B cell (primary cell): Measurements from ENCODE around the gene SELE. TPM values are rescaled to one million over a fixed set of nuclear protein-coding genes. Genes with fewer than 3 reads are reported as not detected.

Source experiments
- ATAC-seq: fragments of 200-7000 bp; cut with Tn5 transposase; one replicate; pipeline ENCODE4 v1.10.0; 2021; ENCODE audit warnings: low read depth, mild to moderate bottlenecking, moderate number of reproducible peaks, moderate library complexity
- CTCF ChIA-PET: fragments of 350-600 bp; sonication (Branson Sonifier 250); formaldehyde crosslinking; loops from one replicate; lab custom pipeline; 2021; ENCODE audit warnings: antibody characterized with exemption, inconsistent platforms; lab: Charles Lee
- POLR2A ChIA-PET: fragments of 350-600 bp; sonication (Branson Sonifier 250); formaldehyde crosslinking; loops from one replicate; lab custom pipeline; 2021; ENCODE audit warnings: antibody characterized with exemption; lab: Charles Lee
- DNase-seq: peaks from one replicate; pipeline ENCODE4 v3.0.0; 2013
- H2AFZ ChIP-seq: 2 replicates; pipeline ENCODE4 v1.6.1; 2012; ENCODE audit warnings: mild to moderate bottlenecking, low read depth, low read length; ENCODE audit not compliant: insufficient read depth, poor library complexity, severe bottlenecking
- H3K27ac ChIP-seq, 2 donors: 1 replicate in 1 of 2; 2 replicates in 1 of 2; pipeline ENCODE4 v1.5.1; 2012 to 2013; ENCODE audit warnings: low read length in 2 of 2, mild to moderate bottlenecking in 2 of 2, moderate library complexity in 1 of 2
- H3K27me3 ChIP-seq, 4 experiments: fragments of 200-600 bp in 1 of 4; sonication (generic) in 1 of 4; replicated peaks in 1 of 4; 1 replicate in 2 of 4; 2 replicates in 2 of 4; pipeline versions ENCODE4 v1.6.1 to v1.7.0; 2013 to 2016; ENCODE audit warnings: low read length in 3 of 4, mild to moderate bottlenecking in 2 of 4, mixed read lengths in 1 of 4, moderate library complexity in 1 of 4; ENCODE audit not compliant: insufficient read depth in 4 of 4, control insufficient read depth in 3 of 4; ENCODE audit errors: control extremely low read depth in 1 of 4
- H3K36me3 ChIP-seq, 2 experiments: replicated peaks in 1 of 2; 1 replicate in 1 of 2; 2 replicates in 1 of 2; pipeline versions ENCODE4 v1.6.1 to v1.7.1; 2013; ENCODE audit warnings: low read length in 1 of 2; ENCODE audit not compliant: insufficient read depth in 2 of 2, control insufficient read depth in 1 of 2; ENCODE audit errors: control extremely low read depth in 1 of 2, extremely low read depth in 1 of 2
- H3K4me1 ChIP-seq, 2 donors: fragments of 200-600 bp in 1 of 2; sonication (generic) in 1 of 2; 1 replicate in 1 of 2; 2 replicates in 1 of 2; pipeline versions ENCODE4 v1.5.1 to v1.6.1; 2013 to 2017; ENCODE audit warnings: low read length in 2 of 2; ENCODE audit not compliant: control insufficient read depth in 2 of 2, insufficient read depth in 2 of 2
- H3K4me2 ChIP-seq: replicated peaks from 2 replicates; pipeline ENCODE3; 2012; ENCODE audit warnings: mild to moderate bottlenecking, low read depth, low read length; ENCODE audit not compliant: poor library complexity, severe bottlenecking
- H3K4me3 ChIP-seq, 5 experiments: fragments of 200-600 bp in 1 of 5; sonication (generic) in 1 of 5; 1 replicate in 3 of 5; 2 replicates in 2 of 5; pipeline versions ENCODE4 v1.5.1 to v1.7.0; 2011 to 2016; ENCODE audit warnings: low read length in 4 of 5, mild to moderate bottlenecking in 4 of 5, low read depth in 2 of 5, control low read depth in 1 of 5, moderate library complexity in 1 of 5; ENCODE audit not compliant: insufficient read depth in 1 of 5; ENCODE audit errors: control extremely low read depth in 1 of 5, extremely low read depth in 1 of 5
- H3K79me2 ChIP-seq: fragments of 200-600 bp; sonication (generic); one replicate; pipeline ENCODE4 v1.6.0; 2016; ENCODE audit warnings: low read length; ENCODE audit not compliant: control insufficient read depth, insufficient read depth
- H3K9ac ChIP-seq: fragments of 200-600 bp; sonication (generic); 2 replicates; pipeline ENCODE4 v1.6.1; 2017; ENCODE audit warnings: mild to moderate bottlenecking, low read length, moderate library complexity
- H3K9me3 ChIP-seq, 3 donors: one replicate each; pipeline versions ENCODE4 v1.6.1 to v1.7.1; 2013; ENCODE audit warnings: low read length in 2 of 3; ENCODE audit not compliant: control insufficient read depth in 2 of 3, insufficient read depth in 1 of 3; ENCODE audit errors: control extremely low read depth in 1 of 3
- H4K20me1 ChIP-seq: 2 replicates; pipeline ENCODE4 v1.6.0; 2012; ENCODE audit warnings: mild to moderate bottlenecking, low read length; ENCODE audit not compliant: insufficient read depth, control insufficient read depth, poor library complexity, severe bottlenecking
- H3K27ac Mint-ChIP-seq: one replicate; pipeline ENCODE4 v1.8.0; 2021; ENCODE audit warnings: mixed read lengths
- H3K27me3 Mint-ChIP-seq: one replicate; pipeline ENCODE4 v1.8.0; 2021; ENCODE audit warnings: mixed read lengths
- H3K4me1 Mint-ChIP-seq: one replicate; pipeline ENCODE4 v1.8.0; 2021; ENCODE audit warnings: mixed read lengths
- H3K4me3 Mint-ChIP-seq: one replicate; pipeline ENCODE4 v1.8.0; 2021; ENCODE audit warnings: mixed read lengths
- H3K9me3 Mint-ChIP-seq: one replicate; pipeline ENCODE4 v1.8.0; 2022; ENCODE audit warnings: mixed read lengths; ENCODE audit not compliant: insufficient read depth
- EZH2 ChIP-seq: IDR thresholded peaks from 2 replicates; pipeline ENCODE4 v1.6.1; 2012; ENCODE audit warnings: borderline replicate concordance, low read depth, mild to moderate bottlenecking, moderate library complexity, low read length; ENCODE audit not compliant: insufficient read depth, poor library complexity, severe bottlenecking
- WGBS: methylation state at CpG from one replicate; pipeline ENCODE4 v1.1.5; 2013; ENCODE audit warnings: missing lambda C conversion rate; ENCODE audit not compliant: insufficient coverage; 5-methylcytosine and 5-hydroxymethylcytosine counted together
- intact Hi-C: fragments of 100-400 bp; cut with micrococcal nuclease; formaldehyde crosslinking; loops from one replicate; pipeline ENCODE4 v1.10.0; 2022
- polyA plus RNA-seq: library from polyadenylated mRNA; depleted of rRNA; stranded (reverse); fragments of >200 nt; gene quantifications from 2 replicates; pipeline ENCODE4 v1.2.3, GENCODE V29; 2012
- total RNA-seq, 2 donors: library from RNA; stranded (reverse); fragments of 120-200 nt in 1 of 2; gene quantifications; 1 replicate in 1 of 2; 2 replicates in 1 of 2; pipeline versions ENCODE4 v1.2.3 to v1.2.4, GENCODE V29; 2013 to 2022
- TF ChIP-seq, protein P1 (sequence below): fragments of 200-600 bp; IDR thresholded peaks from one replicate; pipeline ENCODE4 v1.8.0; 2022; ENCODE audit warnings: antibody characterized with exemption, mild to moderate bottlenecking

Gene SELE
- total and polyA plus RNA-seq, 2 donors (not counting 1 experiment from before 2014, with no cell fraction given) = not detected

DNA sequence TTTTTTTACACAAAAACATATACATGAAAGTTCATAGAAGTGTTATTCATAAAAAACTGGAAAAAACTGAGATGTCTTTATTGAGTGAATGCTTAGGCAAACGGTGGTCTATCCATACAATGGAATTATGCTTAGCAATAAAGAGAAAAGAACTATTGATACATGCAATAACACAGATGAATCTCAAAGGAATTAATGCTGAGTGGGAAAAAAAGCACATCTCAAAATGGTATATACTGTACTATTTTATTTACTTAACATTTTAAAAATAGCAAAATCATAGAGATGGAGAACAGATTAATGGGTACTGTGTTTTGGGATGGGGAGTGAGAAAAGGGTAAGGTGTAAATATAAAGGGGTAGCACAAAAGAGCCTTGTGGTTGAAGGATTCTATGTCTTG is 31.0 kb upstream of the SELE start:
- intact Hi-C loops = no loop called here
- ChIA-PET POLR2A (no interaction called here), CTCF (no interaction called here)
- no peak overlapping the region for H3K27ac ChIP-seq
- TF ChIP-seq, protein P1, sequence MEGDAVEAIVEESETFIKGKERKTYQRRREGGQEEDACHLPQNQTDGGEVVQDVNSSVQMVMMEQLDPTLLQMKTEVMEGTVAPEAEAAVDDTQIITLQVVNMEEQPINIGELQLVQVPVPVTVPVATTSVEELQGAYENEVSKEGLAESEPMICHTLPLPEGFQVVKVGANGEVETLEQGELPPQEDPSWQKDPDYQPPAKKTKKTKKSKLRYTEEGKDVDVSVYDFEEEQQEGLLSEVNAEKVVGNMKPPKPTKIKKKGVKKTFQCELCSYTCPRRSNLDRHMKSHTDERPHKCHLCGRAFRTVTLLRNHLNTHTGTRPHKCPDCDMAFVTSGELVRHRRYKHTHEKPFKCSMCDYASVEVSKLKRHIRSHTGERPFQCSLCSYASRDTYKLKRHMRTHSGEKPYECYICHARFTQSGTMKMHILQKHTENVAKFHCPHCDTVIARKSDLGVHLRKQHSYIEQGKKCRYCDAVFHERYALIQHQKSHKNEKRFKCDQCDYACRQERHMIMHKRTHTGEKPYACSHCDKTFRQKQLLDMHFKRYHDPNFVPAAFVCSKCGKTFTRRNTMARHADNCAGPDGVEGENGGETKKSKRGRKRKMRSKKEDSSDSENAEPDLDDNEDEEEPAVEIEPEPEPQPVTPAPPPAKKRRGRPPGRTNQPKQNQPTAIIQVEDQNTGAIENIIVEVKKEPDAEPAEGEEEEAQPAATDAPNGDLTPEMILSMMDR = no peak
- no peak for TF ChIP-seq EZH2
- H3K79me2 ChIP-seq = no peaks in the 10 kb centered on the region
- ATAC-seq = no peak
- Mint-ChIP-seq H3K4me3 (no peak overlapping the region), H3K27me3 (peaks cover 31% of the 10 kb centered on the region), H3K4me1 (no peaks in the 10 kb centered on the region), H3K9me3 (no peaks in the 10 kb centered on the region), H3K27ac (no peak overlapping the region)
- H3K4me2 ChIP-seq = no peak overlapping the region
- H3K4me3 ChIP-seq = no peak overlapping the region
- H3K36me3 ChIP-seq = no peaks in the 10 kb centered on the region
- H3K27me3 ChIP-seq = peaks cover 0 to 7% (median 0%) of the 10 kb centered on the region in 4 experiments
- H3K9me3 ChIP-seq = peaks cover 0 to 1% (median 0%) of the 10 kb centered on the region in 3 donors
- H3K9ac ChIP-seq = no peak overlapping the region
- H3K4me1 ChIP-seq = no peaks in the 10 kb centered on the region
- no peaks in the 10 kb centered on the region for H4K20me1 ChIP-seq
- no peak for DNase-seq
- no peak overlapping the region for H2AFZ ChIP-seq
- no CpG with 5 or more reads among the region's 1 CpG for WGBS

DNA sequence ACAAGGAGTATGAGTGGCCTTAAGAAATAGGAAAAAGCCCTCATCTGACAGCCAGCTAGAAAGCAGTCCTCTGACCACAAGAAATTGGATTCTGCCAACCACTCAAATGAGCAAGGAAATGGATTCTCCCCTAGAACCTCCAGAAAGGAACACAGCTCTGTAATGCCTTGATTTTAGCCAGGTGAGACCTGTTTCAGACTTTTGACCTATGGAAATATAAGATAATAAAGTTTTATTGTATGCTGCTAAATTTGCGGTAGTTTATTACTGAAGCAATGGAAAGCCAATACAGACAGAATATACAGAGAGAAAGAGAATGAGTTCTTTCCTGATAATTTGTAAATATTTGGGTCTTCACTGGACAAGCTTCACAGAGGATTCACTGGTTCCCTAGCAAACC is 28.8 kb upstream of the SELE start:
- Histone ChIP-seq H4K20me1 (no peaks in the 10 kb centered on the region), H3K4me1 (no peaks in the 10 kb centered on the region), H3K9me3 (peaks cover 0 to 12% (median 1%) of the 10 kb centered on the region in 3 donors), H3K27ac (no peak overlapping the region), H3K27me3 (peaks cover 0 to 7% (median 0%) of the 10 kb centered on the region in 4 experiments), H3K4me2 (no peak overlapping the region), H3K4me3 (no peak overlapping the region), H3K9ac (no peak overlapping the region), H3K36me3 (no peaks in the 10 kb centered on the region), H2AFZ (no peak overlapping the region), H3K79me2 (no peaks in the 10 kb centered on the region)
- TF ChIP-seq EZH2 = no peak
- intact Hi-C loops = no loop called here
- WGBS = 100% methylated on average over 1 of the region's 1 CpG
- H3K27me3 Mint-ChIP-seq = peaks cover 20% of the 10 kb centered on the region
- ChIA-PET POLR2A (no interaction called here), CTCF (interaction anchor here (1.0 kb wide), 1 partner anchor 176 kb away, joined by 3 read pairs; the partner anchor contains the start of gene F5)
- ATAC-seq = no peak
- H3K4me3 Mint-ChIP-seq = no peak overlapping the region
- H3K27ac Mint-ChIP-seq = no peak overlapping the region
- peaks cover 5% of the 10 kb centered on the region for H3K9me3 Mint-ChIP-seq
- no peak for DNase-seq
- H3K4me1 Mint-ChIP-seq = no peaks in the 10 kb centered on the region
